Panc1 (cell line): Measurements from ENCODE around the gene NAXE.

Experiments used
- POLR2AphosphoS5 ChIP-seq: IDR thresholded peaks from 2 replicates; pipeline ENCODE4 v1.6.1; 2012; ENCODE audit warnings: mild to moderate bottlenecking, low read depth, low read length, moderate library complexity
- TF ChIP-seq, protein P1 (sequence below): fragments of 450-650 bp; IDR thresholded peaks from 2 replicates; pipeline ENCODE4 v1.5.1; 2017; ENCODE audit warnings: mild to moderate bottlenecking
- TF ChIP-seq, protein P2 (sequence below), 2 experiments: IDR thresholded peaks; 2 replicates each; pipeline ENCODE4 v1.6.1; 2011 to 2012; ENCODE audit warnings: low read depth in 2 of 2, control low read depth in 1 of 2, low read length in 1 of 2, mild to moderate bottlenecking in 1 of 2, moderate library complexity in 1 of 2; ENCODE audit not compliant: insufficient read depth in 1 of 2

DNA sequence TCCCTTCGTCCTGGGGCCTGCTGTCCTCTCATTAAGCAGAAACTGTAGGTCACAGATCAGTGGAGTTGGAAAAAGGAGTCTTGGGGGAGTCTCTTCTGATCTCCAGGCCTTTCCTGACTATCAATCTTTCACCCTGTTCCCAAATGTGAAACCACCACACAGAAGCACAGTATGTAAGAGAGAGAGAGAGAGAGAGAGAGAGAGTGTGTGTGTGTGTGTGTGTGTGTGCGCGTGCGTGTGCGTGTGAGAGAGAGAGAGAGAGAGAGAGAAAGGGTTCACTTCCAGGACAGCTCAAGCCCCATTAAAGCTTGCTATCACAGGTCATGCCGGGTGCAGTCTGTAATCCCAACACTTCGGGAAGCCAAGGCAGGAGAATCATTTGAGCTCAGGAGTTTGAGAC, 13.5 kb upstream of the NAXE start:
- no peak for TF ChIP-seq POLR2AphosphoS5
- TF ChIP-seq, protein P1, sequence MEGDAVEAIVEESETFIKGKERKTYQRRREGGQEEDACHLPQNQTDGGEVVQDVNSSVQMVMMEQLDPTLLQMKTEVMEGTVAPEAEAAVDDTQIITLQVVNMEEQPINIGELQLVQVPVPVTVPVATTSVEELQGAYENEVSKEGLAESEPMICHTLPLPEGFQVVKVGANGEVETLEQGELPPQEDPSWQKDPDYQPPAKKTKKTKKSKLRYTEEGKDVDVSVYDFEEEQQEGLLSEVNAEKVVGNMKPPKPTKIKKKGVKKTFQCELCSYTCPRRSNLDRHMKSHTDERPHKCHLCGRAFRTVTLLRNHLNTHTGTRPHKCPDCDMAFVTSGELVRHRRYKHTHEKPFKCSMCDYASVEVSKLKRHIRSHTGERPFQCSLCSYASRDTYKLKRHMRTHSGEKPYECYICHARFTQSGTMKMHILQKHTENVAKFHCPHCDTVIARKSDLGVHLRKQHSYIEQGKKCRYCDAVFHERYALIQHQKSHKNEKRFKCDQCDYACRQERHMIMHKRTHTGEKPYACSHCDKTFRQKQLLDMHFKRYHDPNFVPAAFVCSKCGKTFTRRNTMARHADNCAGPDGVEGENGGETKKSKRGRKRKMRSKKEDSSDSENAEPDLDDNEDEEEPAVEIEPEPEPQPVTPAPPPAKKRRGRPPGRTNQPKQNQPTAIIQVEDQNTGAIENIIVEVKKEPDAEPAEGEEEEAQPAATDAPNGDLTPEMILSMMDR = no peak
- TF ChIP-seq, protein P2, sequence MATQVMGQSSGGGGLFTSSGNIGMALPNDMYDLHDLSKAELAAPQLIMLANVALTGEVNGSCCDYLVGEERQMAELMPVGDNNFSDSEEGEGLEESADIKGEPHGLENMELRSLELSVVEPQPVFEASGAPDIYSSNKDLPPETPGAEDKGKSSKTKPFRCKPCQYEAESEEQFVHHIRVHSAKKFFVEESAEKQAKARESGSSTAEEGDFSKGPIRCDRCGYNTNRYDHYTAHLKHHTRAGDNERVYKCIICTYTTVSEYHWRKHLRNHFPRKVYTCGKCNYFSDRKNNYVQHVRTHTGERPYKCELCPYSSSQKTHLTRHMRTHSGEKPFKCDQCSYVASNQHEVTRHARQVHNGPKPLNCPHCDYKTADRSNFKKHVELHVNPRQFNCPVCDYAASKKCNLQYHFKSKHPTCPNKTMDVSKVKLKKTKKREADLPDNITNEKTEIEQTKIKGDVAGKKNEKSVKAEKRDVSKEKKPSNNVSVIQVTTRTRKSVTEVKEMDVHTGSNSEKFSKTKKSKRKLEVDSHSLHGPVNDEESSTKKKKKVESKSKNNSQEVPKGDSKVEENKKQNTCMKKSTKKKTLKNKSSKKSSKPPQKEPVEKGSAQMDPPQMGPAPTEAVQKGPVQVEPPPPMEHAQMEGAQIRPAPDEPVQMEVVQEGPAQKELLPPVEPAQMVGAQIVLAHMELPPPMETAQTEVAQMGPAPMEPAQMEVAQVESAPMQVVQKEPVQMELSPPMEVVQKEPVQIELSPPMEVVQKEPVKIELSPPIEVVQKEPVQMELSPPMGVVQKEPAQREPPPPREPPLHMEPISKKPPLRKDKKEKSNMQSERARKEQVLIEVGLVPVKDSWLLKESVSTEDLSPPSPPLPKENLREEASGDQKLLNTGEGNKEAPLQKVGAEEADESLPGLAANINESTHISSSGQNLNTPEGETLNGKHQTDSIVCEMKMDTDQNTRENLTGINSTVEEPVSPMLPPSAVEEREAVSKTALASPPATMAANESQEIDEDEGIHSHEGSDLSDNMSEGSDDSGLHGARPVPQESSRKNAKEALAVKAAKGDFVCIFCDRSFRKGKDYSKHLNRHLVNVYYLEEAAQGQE (IDR thresholded peaks at IDR 0.05; ENCODE audit: insufficient read depth in 1 of 2, low read depth in 2 of 2, low read length in 1 of 2) = no peak
